GM12875 (cell line): ENCODE measurements around the gene SLC6A12.

Experiments used
- H3K4me3 ChIP-seq: one replicate; pipeline ENCODE4 v1.5.1; 2011; ENCODE audit warnings: low read depth, low read length, control low read depth
- TF ChIP-seq, protein P1 (sequence below): IDR thresholded peaks from 2 replicates; pipeline ENCODE4 v1.5.1; 2011; ENCODE audit warnings: low read depth, mild to moderate bottlenecking, control low read depth, inconsistent platforms, low read length, moderate library complexity, borderline replicate concordance; ENCODE audit not compliant: insufficient read depth

The SLC6A12 gene

DNA sequence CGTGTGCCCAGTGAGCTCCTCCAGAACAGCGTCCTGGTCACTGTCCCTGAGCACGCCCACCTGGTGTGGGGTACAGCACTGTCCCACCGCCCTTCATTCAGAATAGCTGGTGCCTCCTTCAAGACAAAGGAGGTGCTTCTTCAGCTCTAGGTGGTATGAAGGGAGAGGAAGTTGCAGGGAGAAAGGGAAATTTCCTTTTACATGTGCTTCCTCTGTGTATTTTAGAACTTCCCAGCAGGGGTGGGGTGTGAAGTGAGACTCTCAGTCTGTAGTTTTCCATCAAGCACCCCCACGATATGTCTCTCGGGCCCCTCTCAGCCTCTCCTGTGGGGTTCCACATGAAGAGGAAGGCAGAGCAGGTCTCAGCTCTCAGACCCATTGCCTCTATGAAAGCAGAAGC is 1.2 kb upstream of the SLC6A12 start:
- TF ChIP-seq, protein P1, sequence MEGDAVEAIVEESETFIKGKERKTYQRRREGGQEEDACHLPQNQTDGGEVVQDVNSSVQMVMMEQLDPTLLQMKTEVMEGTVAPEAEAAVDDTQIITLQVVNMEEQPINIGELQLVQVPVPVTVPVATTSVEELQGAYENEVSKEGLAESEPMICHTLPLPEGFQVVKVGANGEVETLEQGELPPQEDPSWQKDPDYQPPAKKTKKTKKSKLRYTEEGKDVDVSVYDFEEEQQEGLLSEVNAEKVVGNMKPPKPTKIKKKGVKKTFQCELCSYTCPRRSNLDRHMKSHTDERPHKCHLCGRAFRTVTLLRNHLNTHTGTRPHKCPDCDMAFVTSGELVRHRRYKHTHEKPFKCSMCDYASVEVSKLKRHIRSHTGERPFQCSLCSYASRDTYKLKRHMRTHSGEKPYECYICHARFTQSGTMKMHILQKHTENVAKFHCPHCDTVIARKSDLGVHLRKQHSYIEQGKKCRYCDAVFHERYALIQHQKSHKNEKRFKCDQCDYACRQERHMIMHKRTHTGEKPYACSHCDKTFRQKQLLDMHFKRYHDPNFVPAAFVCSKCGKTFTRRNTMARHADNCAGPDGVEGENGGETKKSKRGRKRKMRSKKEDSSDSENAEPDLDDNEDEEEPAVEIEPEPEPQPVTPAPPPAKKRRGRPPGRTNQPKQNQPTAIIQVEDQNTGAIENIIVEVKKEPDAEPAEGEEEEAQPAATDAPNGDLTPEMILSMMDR: no peak
- H3K4me3 ChIP-seq: no peak overlapping the region

DNA sequence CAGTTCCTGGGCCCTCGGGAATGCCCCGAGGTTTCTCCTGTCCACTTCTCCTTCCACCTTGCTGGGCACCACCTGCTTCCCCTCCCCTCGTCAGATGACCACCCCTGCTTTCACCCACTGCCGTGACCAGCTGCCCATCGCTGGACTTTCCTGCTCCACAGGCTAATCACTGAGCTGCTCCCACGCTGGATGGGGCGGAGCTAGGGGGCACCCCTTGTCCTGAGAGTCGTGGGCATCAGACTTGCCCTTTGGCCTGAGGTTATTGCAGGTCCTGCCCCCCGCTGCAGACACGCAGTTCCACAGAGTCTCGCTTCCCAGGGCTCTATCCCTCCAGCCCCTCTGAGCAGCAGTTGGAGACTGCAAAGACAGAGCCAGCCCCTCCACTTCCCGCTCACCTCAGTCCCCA is 427 bp downstream of the SLC6A12 start:
- TF ChIP-seq, protein P1: no peak
- H3K4me3 ChIP-seq: no peak overlapping the region

DNA sequence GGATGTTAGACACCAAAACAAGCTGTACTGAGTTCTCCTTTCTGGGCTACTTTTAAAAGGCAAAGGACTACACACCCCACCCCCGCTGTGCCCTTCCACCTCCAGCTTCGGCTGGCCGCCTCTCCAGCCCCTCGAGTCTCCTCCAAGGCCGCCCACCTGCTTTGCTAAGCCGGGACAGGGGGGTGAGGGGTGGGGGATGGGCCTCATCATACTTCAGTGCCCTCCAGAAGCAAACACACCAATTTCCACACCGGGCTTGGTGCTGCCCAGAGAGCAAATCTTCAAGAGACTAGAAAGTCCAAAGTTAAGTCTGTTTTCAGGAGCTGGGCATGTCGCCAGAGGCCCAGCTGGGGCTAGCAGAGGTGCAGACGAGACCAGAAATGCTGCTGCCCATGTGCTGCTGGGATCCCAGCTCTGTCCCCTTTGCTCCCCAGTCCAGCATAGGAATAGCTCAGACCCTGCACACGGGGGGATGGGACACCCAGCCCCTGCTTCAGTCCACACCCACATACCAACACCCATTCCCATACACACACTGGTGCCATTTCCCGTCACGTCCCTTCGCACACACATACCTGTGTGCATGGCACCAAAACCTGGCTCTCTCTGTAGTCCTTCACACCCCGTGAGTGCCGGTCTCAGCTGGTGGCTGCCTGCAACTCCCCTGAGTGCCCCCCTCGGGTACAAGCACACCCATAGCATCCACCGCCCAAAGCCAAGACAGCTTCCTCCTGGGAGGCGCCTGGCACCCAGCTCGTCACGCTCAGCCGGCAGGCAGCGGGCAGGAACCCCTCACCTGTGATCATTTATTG is 1.0 kb downstream of the SLC6A12 start:
- TF ChIP-seq, protein P1: no peak
- no peak overlapping the region for H3K4me3 ChIP-seq

DNA sequence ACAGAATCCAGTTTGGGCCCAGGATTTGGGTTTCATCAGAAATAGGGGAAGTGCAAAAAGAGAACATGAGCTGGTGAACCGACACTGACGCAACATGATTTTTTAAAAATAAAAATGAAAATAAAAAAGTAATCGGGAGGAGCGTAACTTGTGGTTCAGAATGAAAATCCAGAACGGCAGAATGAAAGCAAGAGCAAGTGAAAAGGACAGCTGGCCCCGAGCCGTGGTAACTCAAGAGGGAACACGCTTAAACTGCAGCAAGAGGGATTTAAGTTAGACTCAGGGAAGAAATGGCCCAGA is 1.6 kb downstream of the SLC6A12 start:
- no peak overlapping the region for H3K4me3 ChIP-seq
- TF ChIP-seq, protein P1: no peak

DNA sequence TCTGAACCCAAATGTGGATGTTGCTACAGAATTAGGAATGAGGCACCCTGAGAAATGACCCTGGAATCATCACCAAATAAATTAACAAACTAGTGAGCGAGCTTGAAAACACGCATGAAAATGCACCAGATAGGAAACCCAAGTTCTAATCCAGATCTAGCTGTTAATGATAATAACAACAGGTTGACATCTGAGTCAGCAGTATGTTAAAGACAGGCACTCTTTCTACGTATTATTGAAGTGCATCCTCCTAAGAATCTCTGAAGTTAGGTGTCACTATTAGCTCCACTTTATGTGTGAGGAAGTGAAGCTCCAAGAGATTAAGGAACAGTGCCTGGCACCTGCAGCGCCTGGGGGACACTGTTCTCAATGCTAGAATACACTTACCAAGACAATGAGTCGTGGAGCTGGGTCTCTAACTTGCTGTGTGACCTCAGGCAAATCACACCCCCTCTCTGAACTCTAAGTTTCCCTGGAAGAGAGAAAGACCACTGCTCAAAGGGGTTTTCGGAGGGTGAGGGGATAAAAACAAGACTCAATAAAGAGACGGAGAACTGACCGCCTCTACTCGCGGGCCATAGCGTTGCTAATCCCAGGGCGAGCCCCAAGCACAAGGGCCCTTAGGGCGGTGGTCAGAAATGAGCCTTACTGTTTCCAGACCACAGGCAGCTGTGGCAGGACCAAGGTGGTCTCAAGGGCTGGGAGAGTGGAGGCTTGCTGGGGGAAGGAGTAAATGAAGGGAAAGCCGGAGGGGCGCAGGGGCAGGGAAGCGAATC is 2.1 kb downstream of the SLC6A12 start:
- TF ChIP-seq, protein P1: no peak
- no peak overlapping the region for H3K4me3 ChIP-seq

DNA sequence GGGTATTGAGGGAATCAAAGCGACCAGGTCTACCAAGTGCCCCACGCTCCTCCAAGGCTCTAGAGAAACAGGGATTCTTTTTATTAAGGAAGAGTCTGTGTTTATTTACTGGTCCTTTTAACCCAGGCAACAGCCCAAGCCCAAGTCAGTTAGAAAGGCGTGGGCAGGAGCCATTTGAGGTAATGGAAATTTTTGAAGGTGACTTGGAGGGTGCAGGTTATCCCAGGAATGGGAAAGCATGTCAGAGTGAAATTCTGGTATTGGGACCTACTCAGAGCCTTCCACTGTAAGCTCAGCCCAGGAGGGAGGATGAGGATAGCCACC is 2.9 kb downstream of the SLC6A12 start:
- H3K4me3 ChIP-seq: no peak overlapping the region

More for the DNA sequence above, 2.9 kb downstream of the SLC6A12 start:
- TF ChIP-seq, protein P1: no peak
